GM12874 (cell line): ENCODE results near the gene PAX2.

ENCODE experiments used
- TF ChIP-seq, protein P1 (sequence below): IDR thresholded peaks from 2 replicates; pipeline ENCODE4 v1.5.1; 2011; ENCODE audit warnings: low read depth, mild to moderate bottlenecking, control low read depth, low read length, moderate library complexity; ENCODE audit not compliant: insufficient read depth

The PAX2 gene

DNA sequence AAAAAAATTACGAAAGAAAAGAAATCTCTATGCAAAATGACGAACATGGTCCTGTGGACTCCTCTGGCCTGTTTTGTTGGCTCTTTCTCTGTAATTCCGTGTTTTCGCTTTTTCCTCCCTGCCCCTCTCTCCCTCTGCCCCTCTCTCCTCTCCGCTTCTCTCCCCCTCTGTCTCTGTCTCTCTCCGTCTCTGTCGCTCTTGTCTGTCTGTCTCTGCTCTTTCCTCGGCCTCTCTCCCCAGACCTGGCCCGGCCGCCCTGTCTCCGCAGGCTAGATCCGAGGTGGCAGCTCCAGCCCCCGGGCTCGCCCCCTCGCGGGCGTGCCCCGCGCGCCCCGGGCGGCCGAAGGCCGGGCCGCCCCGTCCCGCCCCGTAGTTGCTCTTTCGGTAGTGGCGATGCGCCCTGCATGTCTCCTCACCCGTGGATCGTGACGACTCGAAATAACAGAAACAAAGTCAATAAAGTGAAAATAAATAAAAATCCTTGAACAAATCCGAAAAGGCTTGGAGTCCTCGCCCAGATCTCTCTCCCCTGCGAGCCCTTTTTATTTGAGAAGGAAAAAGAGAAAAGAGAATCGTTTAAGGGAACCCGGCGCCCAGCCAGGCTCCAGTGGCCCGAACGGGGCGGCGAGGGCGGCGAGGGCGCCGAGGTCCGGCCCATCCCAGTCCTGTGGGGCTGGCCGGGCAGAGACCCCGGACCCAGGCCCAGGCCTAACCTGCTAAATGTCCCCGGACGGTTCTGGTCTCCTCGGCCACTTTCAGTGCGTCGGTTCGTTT lies 83.9 kb downstream of the PAX2 start:
- TF ChIP-seq, protein P1, sequence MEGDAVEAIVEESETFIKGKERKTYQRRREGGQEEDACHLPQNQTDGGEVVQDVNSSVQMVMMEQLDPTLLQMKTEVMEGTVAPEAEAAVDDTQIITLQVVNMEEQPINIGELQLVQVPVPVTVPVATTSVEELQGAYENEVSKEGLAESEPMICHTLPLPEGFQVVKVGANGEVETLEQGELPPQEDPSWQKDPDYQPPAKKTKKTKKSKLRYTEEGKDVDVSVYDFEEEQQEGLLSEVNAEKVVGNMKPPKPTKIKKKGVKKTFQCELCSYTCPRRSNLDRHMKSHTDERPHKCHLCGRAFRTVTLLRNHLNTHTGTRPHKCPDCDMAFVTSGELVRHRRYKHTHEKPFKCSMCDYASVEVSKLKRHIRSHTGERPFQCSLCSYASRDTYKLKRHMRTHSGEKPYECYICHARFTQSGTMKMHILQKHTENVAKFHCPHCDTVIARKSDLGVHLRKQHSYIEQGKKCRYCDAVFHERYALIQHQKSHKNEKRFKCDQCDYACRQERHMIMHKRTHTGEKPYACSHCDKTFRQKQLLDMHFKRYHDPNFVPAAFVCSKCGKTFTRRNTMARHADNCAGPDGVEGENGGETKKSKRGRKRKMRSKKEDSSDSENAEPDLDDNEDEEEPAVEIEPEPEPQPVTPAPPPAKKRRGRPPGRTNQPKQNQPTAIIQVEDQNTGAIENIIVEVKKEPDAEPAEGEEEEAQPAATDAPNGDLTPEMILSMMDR: 0 out of 2 replicates have a peak, but pooled peaks have one; percentile 1

DNA sequence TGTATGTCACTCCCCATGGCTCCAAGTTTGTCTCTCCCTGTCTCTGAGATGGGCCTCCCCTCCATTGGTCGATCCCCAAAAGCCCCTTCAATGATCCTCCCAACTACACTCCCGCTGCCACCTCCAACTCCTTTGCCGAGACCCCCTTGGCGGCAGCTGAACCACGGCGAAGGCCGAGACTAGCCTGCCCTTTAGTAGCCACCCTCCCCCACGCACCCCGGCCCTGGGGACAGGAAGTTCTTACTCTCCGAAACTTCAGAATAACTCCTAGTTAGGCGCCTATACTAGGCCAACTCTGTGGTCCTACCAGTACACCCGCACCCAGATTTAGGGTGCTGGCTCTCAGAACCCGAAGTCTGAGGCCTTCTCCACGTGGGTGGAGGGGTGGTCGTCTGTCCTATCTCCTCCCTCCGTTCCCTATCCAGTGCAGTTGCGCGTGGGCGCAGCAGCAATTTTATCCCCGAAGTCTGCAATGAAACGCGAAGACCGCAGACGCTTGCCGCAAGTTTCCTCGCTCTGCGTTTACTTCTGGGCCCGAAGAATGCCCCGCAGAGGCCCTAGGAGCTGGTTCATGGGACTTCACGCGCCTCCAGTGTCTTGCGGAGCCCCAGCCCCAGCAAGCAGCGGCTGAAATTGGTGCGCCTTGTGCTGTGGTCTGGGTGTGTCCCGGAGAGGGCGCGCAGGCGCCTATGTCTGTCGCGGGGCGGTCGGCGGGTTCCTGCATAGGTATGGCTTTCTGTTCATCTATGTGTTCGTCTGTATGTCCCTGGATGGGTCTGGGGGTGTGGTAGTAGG lies 84.7 kb downstream of the PAX2 start:
- TF ChIP-seq, protein P1: no peak

DNA sequence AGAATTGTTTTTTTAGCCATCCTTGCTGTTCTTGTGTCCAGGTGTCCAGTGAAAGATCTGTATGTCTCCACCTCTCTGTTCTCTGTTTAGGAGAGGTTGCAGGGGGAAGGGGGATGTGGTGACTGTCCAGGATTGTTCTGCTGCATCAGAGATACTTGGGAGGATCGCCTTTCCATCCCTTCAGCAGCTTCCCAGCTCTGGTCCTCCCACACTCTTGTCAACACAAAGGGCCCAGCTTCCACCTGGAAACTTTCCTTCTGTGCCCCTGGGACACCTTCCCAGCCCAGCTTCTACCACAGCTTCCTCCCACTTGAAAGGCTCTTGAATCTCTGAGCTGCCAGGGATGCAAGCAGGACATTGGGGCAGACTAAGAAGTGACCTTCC lies 85.3 kb downstream of the PAX2 start:
- TF ChIP-seq, protein P1: no peak

DNA sequence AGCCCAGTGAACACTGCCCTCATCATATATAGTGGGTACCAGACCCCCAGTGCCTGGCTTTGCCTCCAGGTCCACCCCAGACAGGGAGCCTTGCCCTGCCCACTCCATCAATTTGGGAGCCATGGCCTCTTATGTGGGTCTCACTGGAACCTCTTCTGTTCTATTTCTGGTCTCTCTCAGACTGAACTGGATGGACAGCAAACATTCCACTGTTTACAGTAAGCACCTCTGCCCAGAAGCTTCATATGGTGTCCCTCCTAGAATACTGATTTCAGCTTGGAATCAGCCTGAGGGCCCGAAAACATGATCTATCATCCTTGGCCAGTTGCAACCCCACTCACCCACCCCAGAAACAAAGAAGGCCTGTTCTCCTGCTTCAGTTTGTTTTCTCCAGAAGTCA lies 86.4 kb downstream of the PAX2 start:
- TF ChIP-seq, protein P1: no peak

DNA sequence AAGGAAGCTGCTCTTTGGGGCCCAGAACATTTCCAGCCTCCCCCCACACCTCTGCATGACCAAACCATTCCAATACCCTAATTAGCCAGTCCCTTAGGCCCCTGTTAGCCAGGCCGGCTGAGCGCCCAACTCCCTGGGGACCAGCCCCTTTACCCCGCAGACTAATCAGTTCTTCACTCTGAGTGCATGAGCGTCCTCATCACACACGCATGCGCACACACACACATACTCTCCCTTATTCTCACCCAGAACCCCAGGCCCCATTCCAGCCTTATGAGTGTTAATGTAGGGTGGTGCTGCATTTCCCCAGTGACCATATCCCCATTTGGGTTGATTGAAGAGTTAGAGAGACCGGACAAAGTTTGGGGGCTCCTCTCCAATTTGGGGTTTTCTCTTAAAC lies 90.4 kb downstream of the PAX2 start:
- TF ChIP-seq, protein P1: no peak

DNA sequence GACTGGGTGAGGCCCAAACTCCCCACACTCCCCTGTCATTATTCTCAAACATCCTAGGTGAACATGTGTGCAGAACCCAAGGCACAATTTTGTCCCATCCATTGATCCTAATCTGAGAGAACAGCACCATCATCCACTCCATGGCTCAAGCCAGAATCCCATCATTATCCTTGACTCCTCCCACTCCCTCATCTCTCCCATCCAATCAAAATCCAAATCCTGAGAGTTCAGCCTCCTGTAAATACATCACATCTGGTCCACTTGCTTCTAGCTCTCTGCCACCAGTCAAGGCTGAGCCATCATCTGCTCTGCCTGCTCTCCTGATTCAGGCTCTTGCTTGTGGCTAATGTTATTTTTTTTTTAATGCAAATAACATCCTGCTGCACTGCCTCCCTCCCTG lies 91.5 kb downstream of the PAX2 start:
- TF ChIP-seq, protein P1: no peak

DNA sequence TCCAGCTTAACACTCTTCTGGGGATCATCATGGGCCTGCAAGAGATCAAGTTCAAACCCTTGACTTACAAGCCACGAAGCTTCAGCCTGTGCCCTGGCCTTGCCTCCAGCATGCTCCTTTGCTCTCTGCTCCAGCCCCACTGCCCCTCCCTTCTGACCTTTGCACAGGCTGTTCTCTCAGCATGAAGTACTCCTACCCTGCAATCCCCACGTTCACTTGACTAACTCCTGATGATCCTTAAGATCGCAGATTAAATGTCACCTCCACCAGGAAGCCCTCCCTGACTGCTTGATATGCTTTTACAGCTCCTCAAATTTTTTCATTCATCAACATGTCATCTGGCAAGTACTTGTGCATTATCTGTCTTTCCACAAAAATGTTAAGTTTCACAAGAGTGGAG lies 91.9 kb downstream of the PAX2 start:
- TF ChIP-seq, protein P1: no peak
